Renal pelvis (tissue), 4 donors: ENCODE results near the gene KCP. TPM values are rescaled to one million over a fixed set of nuclear protein-coding genes. Genes with fewer than 3 reads are reported as not detected.
A peak's percentile ranks its signal among the peaks of the same experiment; 100 is the strongest.
"Not testable (repeated sequence)": the region's sequence is repeated elsewhere in the genome, so short reads cannot be mapped to it uniquely, and the experiment has no call there.

ENCODE experiments used
- DNase-seq: peaks from one replicate; pipeline ENCODE4 v3.0.0-alpha.2; 2013
- polyA plus RNA-seq, 3 donors: library from polyadenylated mRNA; unstranded; fragments of 120-200 nt; gene quantifications; one replicate each; pipeline ENCODE4 v1.2.1, GENCODE V29; 2013; ENCODE audit not compliant: insufficient read length in 3 of 3

Gene KCP
- polyA plus RNA-seq, 3 donors = 20.7 to 34.5 (median 32.4) TPM

GRCh38 chr7:128922496-128923410, 12.2 kb upstream of the KCP start:
- no peak for DNase-seq

- DNase-seq = no peak
Measured at GRCh38 chr7:128921866-128922440, 11.4 kb upstream of the KCP start.

GRCh38 chr7:128920913-128921582, 10.5 kb upstream of the KCP start:
- no peak for DNase-seq

GRCh38 chr7:128919881-128920799, 9.6 kb upstream of the KCP start:
- DNase-seq = no peak

- no peak for DNase-seq
Measured at GRCh38 chr7:128919241-128919640, 8.7 kb upstream of the KCP start.

- no peak for DNase-seq
Measured at GRCh38 chr7:128918016-128918665, 7.6 kb upstream of the KCP start.

GRCh38 chr7:128917122-128917521, 6.6 kb upstream of the KCP start:
- no peak for DNase-seq

- no peak for DNase-seq
Measured at GRCh38 chr7:128916643-128916915, 6.1 kb upstream of the KCP start.

- DNase-seq = no peak
Measured at GRCh38 chr7:128915841-128916642, 5.5 kb upstream of the KCP start.

- no peak for DNase-seq
Measured at GRCh38 chr7:128915271-128915819, 4.8 kb upstream of the KCP start.

GRCh38 chr7:128914566-128915151, 4.2 kb upstream of the KCP start:
- no peak for DNase-seq

GRCh38 chr7:128913870-128914565, 3.5 kb upstream of the KCP start:
- no peak for DNase-seq

- DNase-seq = not testable (repeated sequence)
Measured at GRCh38 chr7:128912709-128913495, 2.4 kb upstream of the KCP start.

GRCh38 chr7:128912281-128912680, 1.8 kb upstream of the KCP start:
- DNase-seq = no peak

GRCh38 chr7:128911423-128912031, 1.0 kb upstream of the KCP start:
- peak; percentile 73 for DNase-seq

- peak; percentile 82 for DNase-seq
Measured at GRCh38 chr7:128909625-128910568, 612 bp downstream of the KCP start.
